Measurements from ENCODE around the gene SLC9A3.

SLC9A3 gene

GRCh38 chr5:477247-477646 lies 47.0 kb downstream of the SLC9A3 start:
- ATAC-seq (ENCODE audit: insufficient read depth, low read depth) (no peak), DNase-seq (no peak)
- Histone ChIP-seq H3K9ac (ENCODE audit: low read depth, low read length) (no peak overlapping the region), H3K4me2 (ENCODE audit: insufficient read depth, low read length) (no peak overlapping the region), H2AFZ (ENCODE audit: low read depth, low read length) (no peak overlapping the region), H3K36me3 (ENCODE audit: insufficient read depth, low read length) (no peaks in the 10 kb centered on the region; the same call in 1 of the 2 replicates), H4K20me1 (ENCODE audit: insufficient read depth, low read length) (peaks cover 27% of the 10 kb centered on the region; the same call in 1 of the 2 replicates), H3K27me3 (ENCODE audit: insufficient read depth, low read length, poor library complexity) (no peaks in the 10 kb centered on the region), H3K79me2 (ENCODE audit: insufficient read depth, low read length) (peaks cover 11% of the 10 kb centered on the region), H3K9me3 (ENCODE audit: insufficient read depth, low read length, severe bottlenecking) (no peaks in the 10 kb centered on the region), H3K4me3 (ENCODE audit: low read depth in 1 of 2, low read length in 2 of 2) (no peak overlapping the region), H3K4me1 (ENCODE audit: insufficient read depth, low read length) (peaks cover 11% of the 10 kb centered on the region), H3K27ac (ENCODE audit: low read length) (no peak overlapping the region)
- TF ChIP-seq CTCF (IDR thresholded peaks at IDR 0.05; ENCODE audit: borderline replicate concordance, extremely low read depth, low read length, poor library complexity, severe bottlenecking) (no peak), EZH2 (IDR thresholded peaks at IDR 0.05; ENCODE audit: borderline replicate concordance, low read depth, low read length, severe bottlenecking) (no peak)

GRCh38 chr5:476814-477175 lies 47.5 kb downstream of the SLC9A3 start:
- TF ChIP-seq EZH2 (IDR thresholded peaks at IDR 0.05; ENCODE audit: borderline replicate concordance, low read depth, low read length, severe bottlenecking) (no peak), CTCF (IDR thresholded peaks at IDR 0.05; ENCODE audit: borderline replicate concordance, extremely low read depth, low read length, poor library complexity, severe bottlenecking) (no peak)
- DNase-seq (no peak), ATAC-seq (ENCODE audit: insufficient read depth, low read depth) (no peak)
- Histone ChIP-seq H3K9me3 (ENCODE audit: insufficient read depth, low read length, severe bottlenecking) (no peaks in the 10 kb centered on the region), H4K20me1 (ENCODE audit: insufficient read depth, low read length) (peaks cover 27% of the 10 kb centered on the region; the same call in 1 of the 2 replicates), H3K27ac (ENCODE audit: low read length) (no peak overlapping the region), H3K9ac (ENCODE audit: low read depth, low read length) (no peak overlapping the region), H3K79me2 (ENCODE audit: insufficient read depth, low read length) (peaks cover 16% of the 10 kb centered on the region), H3K4me3 (ENCODE audit: low read depth in 1 of 2, low read length in 2 of 2) (no peak overlapping the region), H3K36me3 (ENCODE audit: insufficient read depth, low read length) (no peaks in the 10 kb centered on the region; the same call in 1 of the 2 replicates), H3K27me3 (ENCODE audit: insufficient read depth, low read length, poor library complexity) (no peaks in the 10 kb centered on the region), H3K4me1 (ENCODE audit: insufficient read depth, low read length) (peaks cover 15% of the 10 kb centered on the region), H2AFZ (ENCODE audit: low read depth, low read length) (no peak overlapping the region), H3K4me2 (ENCODE audit: insufficient read depth, low read length) (no peak overlapping the region)

- Histone ChIP-seq H3K4me1 (ENCODE audit: insufficient read depth, low read length) (peaks cover 20% of the 10 kb centered on the region), H3K36me3 (ENCODE audit: insufficient read depth, low read length) (peaks cover 4% of the 10 kb centered on the region), H3K9ac (ENCODE audit: low read depth, low read length) (no peak overlapping the region), H3K27ac (ENCODE audit: low read length) (no peak overlapping the region), H2AFZ (ENCODE audit: low read depth, low read length) (no peak overlapping the region), H3K79me2 (ENCODE audit: insufficient read depth, low read length) (peaks cover 21% of the 10 kb centered on the region), H3K9me3 (ENCODE audit: insufficient read depth, low read length, severe bottlenecking) (no peaks in the 10 kb centered on the region), H4K20me1 (ENCODE audit: insufficient read depth, low read length) (peaks cover 31% of the 10 kb centered on the region), H3K4me2 (ENCODE audit: insufficient read depth, low read length) (no peak overlapping the region), H3K27me3 (ENCODE audit: insufficient read depth, low read length, poor library complexity) (no peaks in the 10 kb centered on the region), H3K4me3 (ENCODE audit: low read depth in 1 of 2, low read length in 2 of 2) (no peak overlapping the region)
- DNase-seq (no peak), ATAC-seq (ENCODE audit: insufficient read depth, low read depth) (no peak)
- TF ChIP-seq EZH2 (IDR thresholded peaks at IDR 0.05; ENCODE audit: borderline replicate concordance, low read depth, low read length, severe bottlenecking), result no peak
- no peak for TF ChIP-seq CTCF (IDR thresholded peaks at IDR 0.05; ENCODE audit: borderline replicate concordance, extremely low read depth, low read length, poor library complexity, severe bottlenecking)
These were observed 48.0 kb downstream of the SLC9A3 start for GRCh38 chr5:476102-476813.

Measured in DND-41 (cell line).